Stimulated activated CD4-positive, alpha-beta T cell treated with anti-CD3 and anti-CD28 coated beads, TNF-alpha, amount 100 ng/mL, for 48 hours (primary cell): Measurements from ENCODE around the gene IGSF21.
"Not testable (repeated sequence)": the region's sequence is repeated elsewhere in the genome, so short reads cannot be mapped to it uniquely, and the experiment has no call there.

Source experiments
- DNase-seq, 3 donors: peaks; one replicate each; pipeline ENCODE4 v3.0.0-alpha.2; 2020; ENCODE audit warnings: low read depth in 3 of 3

The IGSF21 gene

GRCh38 chr1:18145851-18146618 is 38.4 kb downstream of the IGSF21 start:
- DNase-seq = no peak

GRCh38 chr1:18146886-18147285 is 39.3 kb downstream of the IGSF21 start:
- DNase-seq = no peak

- no peak for DNase-seq
Observed at GRCh38 chr1:18147672-18148071, 40.1 kb downstream of the IGSF21 start.

- DNase-seq = no peak
Observed at GRCh38 chr1:18148461-18148860, 40.9 kb downstream of the IGSF21 start.

GRCh38 chr1:18149027-18149641 is 41.5 kb downstream of the IGSF21 start:
- DNase-seq = no peak

- DNase-seq = no peak
Observed at GRCh38 chr1:18151436-18152122, 44.0 kb downstream of the IGSF21 start.

- DNase-seq = no peak
Observed at GRCh38 chr1:18154430-18155194, 47.0 kb downstream of the IGSF21 start.

- no peak for DNase-seq
Observed at GRCh38 chr1:18155881-18156385, 48.3 kb downstream of the IGSF21 start.

- DNase-seq = no peak
Observed at GRCh38 chr1:18157352-18157751, 49.8 kb downstream of the IGSF21 start.

GRCh38 chr1:18157968-18158367 is 50.4 kb downstream of the IGSF21 start:
- DNase-seq = no peak

GRCh38 chr1:18158714-18159113 is 51.1 kb downstream of the IGSF21 start:
- no peak for DNase-seq

GRCh38 chr1:18160290-18160942 is 52.8 kb downstream of the IGSF21 start:
- DNase-seq = no peak

GRCh38 chr1:18161690-18162089 is 54.1 kb downstream of the IGSF21 start:
- DNase-seq = no peak

- not testable (repeated sequence) for DNase-seq
Observed at GRCh38 chr1:18165640-18166039, 58.0 kb downstream of the IGSF21 start.

- DNase-seq = no peak
Observed at GRCh38 chr1:18166341-18166740, 58.7 kb downstream of the IGSF21 start.

GRCh38 chr1:18166929-18167328 is 59.3 kb downstream of the IGSF21 start:
- DNase-seq = no peak

GRCh38 chr1:18170444-18170843 is 62.8 kb downstream of the IGSF21 start:
- DNase-seq = no peak

GRCh38 chr1:18174037-18174436 is 66.4 kb downstream of the IGSF21 start:
- no peak for DNase-seq

GRCh38 chr1:18175051-18175450 is 67.5 kb downstream of the IGSF21 start:
- DNase-seq = no peak

- no peak for DNase-seq
Observed at GRCh38 chr1:18175530-18176377, 68.2 kb downstream of the IGSF21 start.
